Right atrium auricular region (tissue), 2 donors: ENCODE measurements around the gene GLS. TPM values are rescaled to one million over a fixed set of nuclear protein-coding genes. Genes with fewer than 3 reads are reported as not detected.

Experiments
- DNase-seq: peaks from one replicate; pipeline ENCODE4 v3.0.0-alpha.2; 2019; ENCODE audit warnings: low spot score
- H3K27ac ChIP-seq, 2 donors: fragments of 200-600 bp; sonication (generic); 1 replicate in 1 of 2; 2 replicates in 1 of 2; pipeline ENCODE4 v1.5.1; 2016 to 2019
- H3K27me3 ChIP-seq, 2 donors: fragments of 200-600 bp; sonication (generic); one replicate each; pipeline versions ENCODE4 v1.5.1 to v1.6.0; 2017 to 2019
- H3K36me3 ChIP-seq: fragments of 200-600 bp; sonication (generic); one replicate; pipeline ENCODE4 v1.5.1; 2016
- H3K4me1 ChIP-seq, 2 donors: fragments of 200-600 bp; sonication (generic); one replicate each; pipeline versions ENCODE4 v1.5.1 to v1.6.0; 2017 to 2019
- H3K4me3 ChIP-seq, 2 donors: fragments of 200-600 bp; sonication (generic); 1 replicate in 1 of 2; 2 replicates in 1 of 2; pipeline ENCODE4 v1.5.1; 2017 to 2019; ENCODE audit warnings: mild to moderate bottlenecking in 1 of 2, moderate library complexity in 1 of 2
- H3K9me3 ChIP-seq, 2 donors: fragments of 200-600 bp; sonication (generic); one replicate each; pipeline ENCODE4 v1.5.1; 2019
- total RNA-seq, 2 donors: library from RNA; depleted of rRNA; stranded (reverse); fragments of >200 nt; gene quantifications; one replicate each; pipeline ENCODE4 v1.1.0, GENCODE V29; 2016
- TF ChIP-seq, protein P1 (sequence below), 2 donors: fragments of 200-600 bp; sonication (generic); IDR thresholded peaks; one replicate each; pipeline ENCODE4 v1.5.1; 2019; ENCODE audit warnings: antibody characterized with exemption in 2 of 2

GLS gene
- total RNA-seq, 2 donors from 2014 or later, result 53.7 to 77.2 TPM

GRCh38 chr2:190963088-190963487 is 82.5 kb downstream of the GLS start:
- Histone ChIP-seq H3K4me1 (no peaks in the 10 kb centered on the region), H3K4me3 (no peak overlapping the region), H3K27ac (no peak overlapping the region), H3K9me3 (no peaks in the 10 kb centered on the region), H3K36me3 (peaks cover 34% of the 10 kb centered on the region), H3K27me3 (no peaks in the 10 kb centered on the region)
- no peak for DNase-seq
- TF ChIP-seq, protein P1, sequence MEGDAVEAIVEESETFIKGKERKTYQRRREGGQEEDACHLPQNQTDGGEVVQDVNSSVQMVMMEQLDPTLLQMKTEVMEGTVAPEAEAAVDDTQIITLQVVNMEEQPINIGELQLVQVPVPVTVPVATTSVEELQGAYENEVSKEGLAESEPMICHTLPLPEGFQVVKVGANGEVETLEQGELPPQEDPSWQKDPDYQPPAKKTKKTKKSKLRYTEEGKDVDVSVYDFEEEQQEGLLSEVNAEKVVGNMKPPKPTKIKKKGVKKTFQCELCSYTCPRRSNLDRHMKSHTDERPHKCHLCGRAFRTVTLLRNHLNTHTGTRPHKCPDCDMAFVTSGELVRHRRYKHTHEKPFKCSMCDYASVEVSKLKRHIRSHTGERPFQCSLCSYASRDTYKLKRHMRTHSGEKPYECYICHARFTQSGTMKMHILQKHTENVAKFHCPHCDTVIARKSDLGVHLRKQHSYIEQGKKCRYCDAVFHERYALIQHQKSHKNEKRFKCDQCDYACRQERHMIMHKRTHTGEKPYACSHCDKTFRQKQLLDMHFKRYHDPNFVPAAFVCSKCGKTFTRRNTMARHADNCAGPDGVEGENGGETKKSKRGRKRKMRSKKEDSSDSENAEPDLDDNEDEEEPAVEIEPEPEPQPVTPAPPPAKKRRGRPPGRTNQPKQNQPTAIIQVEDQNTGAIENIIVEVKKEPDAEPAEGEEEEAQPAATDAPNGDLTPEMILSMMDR (IDR thresholded peaks at IDR 0.05), result no peak

DNA sequence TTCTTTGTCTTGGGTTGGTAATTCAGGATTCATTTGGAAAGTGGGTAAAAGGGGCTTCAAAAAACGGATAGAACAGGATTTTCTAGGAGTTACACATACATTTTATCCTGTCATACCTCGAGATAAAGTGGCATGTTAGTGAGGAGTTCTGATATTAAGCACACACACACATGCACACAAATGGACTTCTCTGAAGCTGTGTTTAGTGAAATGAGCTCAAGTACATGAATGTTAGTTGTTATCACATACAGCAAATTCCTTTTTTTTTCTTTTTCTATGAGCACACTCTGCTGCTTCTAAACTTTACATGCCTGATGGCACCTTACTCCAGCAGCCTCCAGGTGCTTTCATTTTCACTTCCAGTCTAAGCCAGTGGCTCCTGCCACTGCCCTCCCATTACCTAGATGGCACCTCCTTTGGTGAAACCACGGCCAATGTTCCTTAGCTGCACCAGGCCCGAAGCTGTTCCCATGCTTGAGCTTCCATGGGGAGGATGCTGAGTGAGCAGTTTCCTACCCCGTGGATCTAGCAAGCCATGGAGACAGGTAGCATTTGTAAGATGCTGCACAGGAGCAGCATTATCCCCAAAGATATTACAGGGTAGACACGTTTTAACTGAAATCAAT is 83.7 kb downstream of the GLS start:
- no peak for DNase-seq
- Histone ChIP-seq H3K4me3 (no peak overlapping the region), H3K9me3 (no peaks in the 10 kb centered on the region), H3K27ac (no peak overlapping the region), H3K4me1 (no peaks in the 10 kb centered on the region), H3K36me3 (peaks cover 41% of the 10 kb centered on the region), H3K27me3 (no peaks in the 10 kb centered on the region)
- TF ChIP-seq, protein P1 (IDR thresholded peaks at IDR 0.05), result no peak

DNA sequence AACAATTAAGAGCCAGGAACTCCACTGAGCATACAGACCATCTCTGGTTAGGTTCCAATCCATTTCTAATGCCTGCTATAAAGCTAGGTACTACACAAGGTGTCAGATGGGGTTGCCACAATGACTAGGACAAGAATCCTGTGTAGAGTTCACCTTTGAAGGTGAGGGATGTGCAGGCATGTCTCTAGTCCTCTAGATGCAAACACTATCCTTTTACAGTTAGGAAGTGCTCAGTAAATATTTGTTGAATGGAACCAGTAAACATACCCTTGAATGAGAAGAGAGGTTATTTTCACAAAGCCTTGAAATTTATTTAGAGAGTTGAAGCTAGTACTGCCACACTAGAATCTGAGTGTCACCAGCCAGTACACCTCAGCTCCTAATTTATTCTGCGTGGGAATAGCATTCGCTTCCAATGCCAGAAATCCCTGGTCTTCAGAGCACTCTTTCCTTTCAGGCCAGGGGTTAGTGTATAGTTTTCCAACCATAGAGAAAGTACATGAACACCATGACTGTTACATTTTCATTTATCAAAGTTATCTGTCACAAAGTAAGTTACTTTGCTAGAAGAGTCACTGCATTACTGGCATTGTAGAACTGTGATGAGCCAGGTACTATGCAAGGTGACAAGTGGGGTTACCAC is 85.1 kb downstream of the GLS start:
- H3K36me3 ChIP-seq, result peaks cover 55% of the 10 kb centered on the region
- TF ChIP-seq, protein P1 (IDR thresholded peaks at IDR 0.05), result no peak

GRCh38 chr2:190968522-190968921 is 87.9 kb downstream of the GLS start:
- no peak overlapping the region for H3K4me3 ChIP-seq
- H3K36me3 ChIP-seq, result peaks cover 64% of the 10 kb centered on the region
- H3K27me3 ChIP-seq, result no peaks in the 10 kb centered on the region
- no peaks in the 10 kb centered on the region for H3K9me3 ChIP-seq
- H3K27ac ChIP-seq, result no peak overlapping the region
- TF ChIP-seq, protein P1 (IDR thresholded peaks at IDR 0.05), result no peak
- no peak for DNase-seq
- H3K4me1 ChIP-seq, result peaks cover 0 to 7% of the 10 kb centered on the region in 2 donors

More for the DNA sequence above, 85.1 kb downstream of the GLS start:
- Histone ChIP-seq H3K27me3 (no peaks in the 10 kb centered on the region), H3K27ac (no peak overlapping the region), H3K4me1 (no peaks in the 10 kb centered on the region), H3K9me3 (no peaks in the 10 kb centered on the region), H3K4me3 (no peak overlapping the region)
- no peak for DNase-seq

- Histone ChIP-seq H3K4me3 (no peak overlapping the region), H3K27me3 (no peaks in the 10 kb centered on the region), H3K36me3 (peaks cover 63% of the 10 kb centered on the region), H3K27ac (no peak overlapping the region), H3K9me3 (no peaks in the 10 kb centered on the region), H3K4me1 (peaks cover 0 to 22% of the 10 kb centered on the region in 2 donors)
- TF ChIP-seq, protein P1 (IDR thresholded peaks at IDR 0.05), result no peak
- no peak for DNase-seq
Observed at GRCh38 chr2:190970160-190970559, 89.5 kb downstream of the GLS start.
